ENCODE measurements around the gene CLEC16A.

DNA sequence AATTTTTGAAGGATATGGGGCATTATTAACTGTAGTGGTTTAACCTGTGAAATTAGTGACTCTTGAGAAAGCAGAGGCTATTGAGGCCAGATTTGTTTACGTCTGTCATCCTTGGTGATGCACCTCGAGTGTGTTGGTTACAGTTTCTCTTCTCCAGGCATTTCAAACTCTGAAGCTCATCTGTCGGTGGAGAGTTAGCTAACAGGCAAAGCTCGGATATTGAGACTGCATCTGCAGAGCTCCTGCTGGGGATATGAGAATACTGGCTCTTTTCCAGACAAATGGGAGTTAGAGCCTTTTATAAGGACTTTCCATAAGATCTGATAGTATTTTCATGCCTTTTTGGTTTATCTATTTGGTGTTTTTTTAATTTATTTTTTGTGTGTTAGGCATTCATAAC, 6.7 kb downstream of the CLEC16A start:
- TF ChIP-seq CTCF (IDR thresholded peaks at IDR 0.05) (no peak), POLR2A (IDR thresholded peaks at IDR 0.05) (no peak)

Data from thyroid gland (tissue), 4 donors.